Activated CD4-positive, alpha-beta T cell treated with anti-CD3 and anti-CD28 coated beads, Interleukin-2, amount 50 U/mL, for 1 hour (primary cell): ENCODE results near the gene FAM90A26.
"Not testable (repeated sequence)": the region's sequence is repeated elsewhere in the genome, so short reads cannot be mapped to it uniquely, and the experiment has no call there.

Source experiments
- DNase-seq: peaks from one replicate; pipeline ENCODE4 v3.0.0-alpha.2; 2020

FAM90A26 gene

DNA sequence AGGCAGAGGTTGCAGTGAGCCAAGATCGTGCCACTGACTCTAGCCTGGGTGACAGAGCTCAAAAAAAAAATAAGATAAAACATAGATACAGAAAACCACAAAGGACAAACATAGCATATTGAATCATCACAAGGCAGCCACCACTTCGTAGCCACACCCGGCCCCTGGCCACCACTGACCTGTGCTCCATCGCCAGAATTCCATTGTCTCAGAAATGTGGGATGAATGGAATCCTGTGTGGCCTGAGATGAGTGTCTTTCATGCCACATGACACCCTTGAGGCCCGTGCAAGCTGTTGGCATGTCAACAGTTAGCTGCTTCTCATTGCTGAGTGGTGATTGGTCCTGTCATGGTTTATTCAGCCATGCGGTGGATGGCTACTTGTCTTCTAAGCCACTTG lies 10.2 kb upstream of the FAM90A26 start:
- DNase-seq: not testable (repeated sequence)

DNA sequence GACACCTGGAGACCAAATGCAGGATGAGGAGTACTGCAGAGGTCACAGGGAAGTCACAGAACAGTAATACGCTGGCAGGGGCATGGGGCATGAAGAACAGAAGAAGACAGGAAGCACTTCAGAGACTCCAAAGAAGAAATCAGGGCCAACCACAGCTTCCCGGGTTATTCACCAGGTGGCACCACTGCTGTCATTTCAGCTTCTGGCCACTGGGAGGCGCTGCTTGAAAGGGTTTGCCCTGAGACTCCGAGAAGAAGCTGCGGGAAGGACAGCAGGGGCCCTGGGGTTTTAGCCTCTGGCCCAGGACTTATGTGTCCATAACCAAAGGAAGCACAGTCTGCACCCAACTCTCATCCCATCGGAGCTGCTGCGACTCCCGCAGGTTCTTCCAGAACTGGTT lies 4.2 kb upstream of the FAM90A26 start:
- not testable (repeated sequence) for DNase-seq

DNA sequence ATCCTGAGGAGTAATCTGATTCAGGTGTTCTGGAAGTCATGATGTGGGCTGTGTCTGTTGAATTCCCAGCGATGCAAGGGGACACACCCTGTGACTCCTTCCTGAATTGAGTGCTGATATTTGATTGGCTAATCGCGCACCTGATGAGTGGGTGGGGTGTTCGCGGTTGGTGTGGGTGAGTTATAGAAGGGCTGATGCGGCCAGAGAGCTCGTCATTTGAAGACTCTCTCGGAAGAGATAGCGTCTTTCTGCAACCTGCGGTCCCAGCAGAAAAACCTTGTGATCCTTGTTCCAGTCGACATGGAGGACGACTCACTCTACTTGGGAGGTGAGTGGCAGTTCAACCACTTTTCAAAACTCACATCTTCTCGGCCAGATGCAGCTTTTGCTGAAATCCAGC lies 40.1 kb downstream of the FAM90A26 start, which contains the start of gene USP17L10:
Gene USP17L10, plus strand, starts transcription at position 301 of the 400 bp plus-strand sequence. Its CDS starts 0 bp downstream, at position 301.
- DNase-seq: not testable (repeated sequence)

DNA sequence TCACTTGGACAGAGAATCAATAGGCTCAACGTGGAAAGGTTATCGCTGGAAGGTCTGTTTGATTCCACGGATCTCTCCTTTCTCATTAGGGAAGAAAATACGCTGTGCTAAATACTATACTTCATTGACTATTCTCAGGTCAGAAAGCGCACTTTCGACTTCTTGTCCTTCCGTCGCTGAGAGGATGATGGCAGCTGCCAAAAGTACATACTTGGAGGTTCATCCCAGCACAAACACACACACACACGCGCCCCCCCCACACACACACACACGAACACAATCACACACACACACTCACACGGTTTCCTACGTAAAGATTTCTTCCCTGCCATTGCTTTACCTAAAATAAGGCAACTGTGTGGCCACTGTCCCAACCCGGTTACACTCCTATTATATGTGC lies 44.5 kb downstream of the FAM90A26 start:
- not testable (repeated sequence) for DNase-seq

DNA sequence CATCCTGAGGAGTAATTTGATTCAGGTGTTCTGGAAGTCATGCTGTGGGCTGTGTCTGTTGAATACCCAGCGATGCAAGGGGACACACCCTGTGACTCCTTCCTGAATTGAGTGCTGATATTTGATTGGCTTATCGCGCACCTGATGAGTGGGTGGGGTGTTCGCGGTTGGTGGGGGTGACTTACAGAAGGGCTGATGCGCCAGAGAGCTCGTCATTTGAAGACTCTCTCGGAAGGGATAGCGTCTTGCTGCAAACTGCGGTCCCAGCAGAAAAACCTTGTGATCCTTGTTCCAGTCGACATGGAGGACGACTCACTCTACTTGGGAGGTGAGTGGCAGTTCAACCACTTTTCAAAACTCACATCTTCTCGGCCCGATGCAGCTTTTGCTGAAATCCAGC lies 44.9 kb downstream of the FAM90A26 start, which contains the start of gene USP17L11:
Gene USP17L11, plus strand, starts transcription at position 301 of the 400 bp plus-strand sequence. Its CDS starts 0 bp downstream, at position 301.
- DNase-seq: not testable (repeated sequence)

DNA sequence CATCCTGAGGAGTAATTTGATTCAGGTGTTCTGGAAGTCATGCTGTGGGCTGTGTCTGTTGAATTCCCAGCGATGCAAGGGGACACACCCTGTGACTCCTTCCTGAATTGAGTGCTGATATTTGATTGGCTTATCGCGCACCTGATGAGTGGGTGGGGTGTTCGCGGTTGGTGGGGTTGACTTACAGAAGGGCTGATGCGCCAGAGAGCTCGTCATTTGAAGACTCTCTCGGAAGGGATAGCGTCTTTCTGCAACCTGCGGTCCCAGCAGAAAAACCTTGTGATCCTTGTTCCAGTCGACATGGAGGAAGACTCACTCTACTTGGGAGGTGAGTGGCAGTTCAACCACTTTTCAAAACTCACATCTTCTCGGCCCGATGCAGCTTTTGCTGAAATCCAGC lies 49.6 kb downstream of the FAM90A26 start, which contains the start of gene USP17L12:
Gene USP17L12, plus strand, starts transcription at position 301 of the 400 bp plus-strand sequence. Its CDS starts 0 bp downstream, at position 301.
- not testable (repeated sequence) for DNase-seq

DNA sequence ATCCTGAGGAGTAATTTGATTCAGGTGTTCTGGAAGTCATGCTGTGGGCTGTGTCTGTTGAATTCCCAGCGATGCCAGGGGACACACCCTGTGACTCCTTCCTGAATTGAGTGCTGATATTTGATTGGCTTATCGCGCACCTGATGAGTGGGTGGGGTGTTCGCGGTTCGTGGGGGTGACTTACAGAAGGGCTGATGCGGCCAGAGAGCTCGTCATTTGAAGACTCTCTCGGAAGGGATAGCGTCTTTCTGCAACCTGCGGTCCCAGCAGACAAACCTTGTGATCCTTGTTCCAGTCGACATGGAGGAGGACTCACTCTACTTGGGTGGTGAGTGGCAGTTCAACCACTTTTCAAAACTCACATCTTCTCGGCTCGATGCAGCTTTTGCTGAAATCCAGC lies 54.4 kb downstream of the FAM90A26 start, which contains the start of gene USP17L13:
Gene USP17L13, plus strand, starts transcription at position 301 of the 400 bp plus-strand sequence. Its CDS starts 0 bp downstream, at position 301.
- not testable (repeated sequence) for DNase-seq
